C1 segment of cervical spinal cord (tissue), 14 donors: ENCODE results near the gene ESYT2.

Experiments
- DNase-seq, 14 donors: peaks; one replicate each; lab custom pipeline; 2025; lab: John Stamatoyannopoulos, UW

Gene ESYT2

DNA sequence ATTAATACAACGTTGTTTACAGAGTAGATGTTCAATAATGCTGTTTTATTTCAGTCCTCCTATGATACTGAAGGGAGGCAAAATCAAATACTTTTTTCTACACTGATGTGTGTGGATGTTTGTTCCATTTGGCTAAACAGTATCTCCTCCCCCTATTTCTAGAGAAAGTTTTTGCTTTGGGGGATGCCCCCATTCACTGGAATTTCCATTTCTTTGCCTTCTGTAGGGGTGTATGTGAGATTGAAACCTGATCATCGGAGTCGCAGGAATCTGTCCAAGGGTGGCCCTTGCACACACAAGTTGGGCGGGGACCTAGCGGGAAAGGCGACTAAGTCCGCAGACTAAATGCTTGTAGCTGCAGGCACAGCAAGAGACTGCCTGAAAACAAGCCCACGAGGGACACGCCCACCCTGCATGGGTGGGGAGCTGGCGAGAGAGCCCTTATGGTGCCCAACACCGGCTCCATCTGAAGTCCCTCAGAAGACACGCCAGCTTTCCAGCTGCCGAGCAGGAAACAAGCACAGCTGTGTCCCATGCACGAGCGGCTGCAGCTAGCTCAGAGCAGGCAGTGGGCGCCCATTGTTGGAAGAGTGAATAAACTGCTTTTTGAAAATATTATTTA lies 58.0 kb downstream of the ESYT2 start:
- DNase-seq: no peak

DNA sequence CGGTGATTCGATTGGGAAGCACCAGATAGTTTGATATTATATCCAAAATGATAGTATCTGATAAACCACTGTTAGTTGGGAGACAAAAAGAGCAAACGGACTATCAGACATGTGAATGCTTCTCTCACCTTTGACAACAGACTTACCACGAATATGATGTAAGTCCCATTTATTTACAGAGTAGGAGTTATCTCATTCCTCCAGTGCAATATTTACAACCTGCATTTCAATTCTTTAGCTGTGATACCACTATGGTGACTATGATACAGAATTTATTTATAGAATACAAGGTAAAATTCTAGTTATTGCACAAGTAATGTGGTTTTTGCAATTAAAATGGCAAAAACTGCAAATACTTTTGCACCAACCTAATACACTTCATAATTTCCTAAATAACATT lies 61.6 kb downstream of the ESYT2 start:
- DNase-seq: no peak

DNA sequence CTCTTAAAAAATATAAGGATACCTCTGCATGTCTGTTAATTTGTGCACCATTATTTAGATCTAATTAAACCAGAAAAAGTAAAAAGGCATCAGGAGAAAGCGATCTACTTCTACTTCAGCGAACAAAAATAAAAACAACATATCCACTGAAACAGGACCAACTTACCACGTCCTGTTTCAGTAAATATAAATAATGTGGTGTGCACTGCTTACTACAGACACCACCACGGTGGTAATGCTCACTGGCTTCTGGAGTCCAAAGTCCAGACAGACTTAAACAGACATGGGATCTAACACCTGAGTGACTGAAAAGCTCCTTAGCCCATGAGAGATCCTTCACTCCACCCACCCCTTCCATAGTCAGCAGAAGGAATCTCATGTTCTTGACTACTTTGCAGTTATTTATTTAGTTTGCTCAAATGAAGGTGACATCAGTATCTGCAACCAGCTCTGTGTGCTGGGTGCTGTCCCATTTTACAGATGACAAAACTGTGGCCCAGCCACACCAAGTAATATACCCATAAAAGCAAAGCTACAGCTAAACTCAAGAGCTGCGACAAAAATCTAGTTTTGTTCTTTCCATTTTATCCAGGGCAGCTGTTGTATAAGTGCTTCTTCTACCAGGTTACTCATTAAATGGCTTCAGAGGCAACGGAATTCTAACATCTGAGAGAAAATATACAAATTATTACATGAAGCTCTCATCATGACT lies 62.6 kb downstream of the ESYT2 start:
- no peak for DNase-seq

DNA sequence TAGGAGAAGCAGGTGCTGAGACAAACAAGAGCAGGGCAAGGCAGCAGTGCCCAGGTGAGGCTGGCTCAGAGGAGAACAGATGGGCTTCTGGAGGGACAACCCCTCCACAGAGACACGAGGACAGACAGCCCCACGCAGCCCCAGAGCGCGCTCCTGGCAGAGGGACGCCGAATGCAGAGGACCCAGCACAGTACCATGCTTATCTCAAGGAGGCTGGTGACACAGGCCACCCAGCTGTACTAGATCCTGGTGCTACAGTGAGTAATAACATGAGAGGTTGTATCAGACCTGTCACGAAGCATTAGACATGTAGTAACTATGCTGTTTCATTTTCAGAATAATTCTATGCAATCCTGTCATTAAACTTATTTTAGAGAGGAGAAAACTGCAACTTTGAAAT lies 64.3 kb downstream of the ESYT2 start:
- no peak for DNase-seq

DNA sequence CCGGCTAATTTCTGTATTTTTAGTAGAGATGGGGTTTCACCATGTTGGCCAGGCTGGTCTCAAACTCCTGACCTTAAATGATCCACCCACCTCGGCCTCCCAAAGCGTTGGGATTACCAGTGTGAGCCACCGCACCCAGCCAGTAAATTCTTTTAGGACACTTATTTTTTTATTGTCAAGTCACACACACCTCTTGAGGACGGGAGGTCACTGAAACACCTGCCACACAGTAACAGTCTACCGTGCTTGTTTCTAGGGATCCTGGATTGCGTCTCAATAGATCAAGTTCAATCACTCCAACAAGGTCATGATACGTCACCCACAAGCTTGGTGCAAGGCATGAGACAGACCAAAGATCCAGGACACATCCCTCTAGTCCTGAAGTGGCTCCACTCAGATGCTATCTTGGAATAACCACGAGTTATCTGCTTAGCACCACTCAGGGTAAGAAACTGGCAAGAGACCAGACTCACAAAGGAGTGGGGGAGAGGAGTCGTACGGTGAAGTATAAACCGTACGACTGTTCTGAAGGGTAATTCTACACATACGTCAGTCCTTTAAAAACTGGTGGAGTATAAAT lies 65.8 kb downstream of the ESYT2 start:
- no peak for DNase-seq

DNA sequence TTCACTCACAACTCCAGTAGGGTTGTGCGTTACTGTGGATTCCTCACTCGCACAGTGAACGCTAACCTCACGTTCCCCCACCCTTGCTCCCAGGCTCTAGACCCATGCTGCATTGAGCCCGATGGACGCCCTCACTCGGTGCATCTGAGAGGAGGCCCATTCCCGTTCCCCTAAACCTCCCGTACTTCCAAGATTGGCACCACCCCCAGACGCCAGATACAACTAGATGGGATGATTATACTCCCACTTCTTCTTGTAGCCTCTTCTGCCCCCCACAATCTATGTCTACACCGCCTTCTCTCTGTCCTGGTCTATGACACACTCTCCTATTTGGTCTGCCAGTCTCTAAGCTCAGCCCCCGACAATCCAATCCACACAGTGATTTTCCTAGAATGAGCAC lies 67.4 kb downstream of the ESYT2 start:
- no peak for DNase-seq

DNA sequence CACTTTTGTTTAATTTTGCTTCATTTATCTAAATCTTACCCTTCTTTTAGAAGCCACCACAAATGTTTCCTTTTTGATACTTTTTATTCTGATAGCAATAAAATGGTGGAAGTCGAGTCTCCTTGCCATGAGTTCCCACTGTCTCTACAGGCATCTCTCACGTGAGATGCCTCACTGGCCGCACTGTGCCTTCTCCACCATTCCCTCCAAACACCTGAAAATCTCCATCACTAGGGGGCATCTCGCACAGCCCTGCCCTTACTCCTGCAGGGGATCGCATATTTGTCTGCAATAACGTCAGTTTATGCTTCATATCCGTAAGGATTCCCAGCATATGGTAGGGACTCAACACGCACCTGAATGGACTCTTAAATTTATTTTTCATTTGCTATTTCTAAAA lies 68.4 kb downstream of the ESYT2 start:
- DNase-seq: no peak

DNA sequence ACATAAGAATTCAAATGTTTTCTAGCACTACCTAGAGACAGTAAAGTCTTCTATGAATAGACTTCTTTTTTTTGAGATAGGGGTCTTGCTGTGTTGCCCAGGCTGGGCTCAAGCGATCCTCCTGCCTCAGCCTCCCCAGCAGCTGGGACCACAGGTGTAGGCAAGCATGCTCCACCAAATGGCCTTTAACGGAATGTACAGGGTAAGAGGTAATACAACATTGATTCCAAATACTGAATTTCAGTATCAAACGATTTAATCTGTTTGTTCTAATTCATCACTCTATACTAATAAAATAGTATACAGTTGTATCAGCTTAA lies 68.9 kb downstream of the ESYT2 start:
- DNase-seq: no peak

DNA sequence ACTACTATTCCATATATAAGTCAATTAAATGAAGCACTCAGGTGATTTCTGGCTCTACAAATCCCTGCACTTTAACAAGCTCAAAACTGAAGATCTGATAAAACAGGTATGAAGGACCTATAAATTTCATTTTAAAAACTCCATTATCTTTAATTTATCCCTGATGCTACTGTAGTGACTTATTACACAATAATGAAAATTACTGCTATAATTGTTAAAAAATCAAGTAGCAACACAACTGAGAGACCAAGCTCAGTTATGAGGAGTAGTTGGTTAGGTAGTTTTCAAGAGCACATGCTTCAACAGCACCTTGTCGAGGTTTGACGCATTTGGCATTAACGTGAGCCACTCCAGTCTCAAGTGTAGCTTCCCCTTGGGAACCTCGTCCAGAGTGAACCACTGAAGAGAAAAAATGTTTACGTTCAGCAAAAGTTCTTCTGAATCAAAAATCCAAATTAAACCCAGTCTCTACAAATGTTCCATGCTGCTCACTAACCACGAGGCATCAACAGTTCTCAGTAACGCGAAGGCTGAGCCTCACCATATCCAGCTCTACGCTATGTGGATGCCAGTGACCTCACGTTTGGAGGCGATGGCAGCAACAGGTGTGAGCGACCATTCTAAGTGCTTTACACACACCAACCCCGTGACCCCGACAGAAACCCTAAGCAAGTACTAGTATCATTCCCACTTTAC lies 69.4 kb downstream of the ESYT2 start:
- no peak for DNase-seq

DNA sequence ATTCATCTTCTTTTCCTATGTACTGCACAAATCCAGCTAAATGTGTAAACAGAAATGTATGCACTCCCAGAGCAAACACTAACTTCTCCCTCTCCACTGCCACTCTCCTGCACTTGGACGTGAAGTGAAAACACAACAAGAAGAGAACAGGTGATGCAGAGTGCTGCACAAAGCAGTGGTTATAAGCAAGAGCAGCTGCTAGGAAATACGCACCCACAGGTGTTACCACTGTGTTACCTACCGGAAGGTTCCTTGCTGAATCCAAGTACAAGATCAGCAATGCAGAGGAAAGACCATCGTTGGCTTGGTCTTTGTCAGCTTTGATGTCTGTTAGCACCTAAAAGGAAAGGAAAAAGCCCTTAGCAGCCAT lies 70.1 kb downstream of the ESYT2 start:
- DNase-seq: no peak

DNA sequence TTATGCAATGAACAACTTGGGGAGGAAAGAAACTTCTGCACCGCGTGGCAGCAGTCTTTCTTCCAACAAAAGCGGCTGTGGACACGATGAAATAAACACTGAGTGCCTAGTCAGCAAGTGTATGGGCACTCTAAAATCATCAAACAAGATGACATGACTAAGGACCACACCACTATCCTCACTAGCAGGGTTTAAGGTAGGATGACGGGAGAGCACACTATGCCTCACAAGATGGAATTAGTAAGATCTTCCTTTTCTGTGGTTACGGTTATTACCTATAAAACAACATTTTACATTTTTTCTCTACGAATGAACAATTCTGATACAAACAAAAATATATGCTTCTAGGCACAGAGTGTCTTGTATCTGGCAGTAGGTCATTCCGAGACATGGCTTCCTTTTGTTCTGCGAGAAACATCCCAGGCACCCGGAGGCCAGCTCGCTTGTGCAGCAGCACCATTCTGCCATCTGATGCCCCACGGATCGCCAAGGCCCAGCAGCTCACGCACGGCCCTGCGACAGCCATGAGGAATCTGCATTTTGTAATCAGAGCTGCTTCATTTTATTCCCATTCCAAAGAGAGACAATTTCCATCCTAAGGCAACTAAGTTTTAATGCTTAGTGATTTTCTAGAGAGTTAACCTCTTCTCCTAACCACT lies 70.6 kb downstream of the ESYT2 start:
- no peak for DNase-seq

DNA sequence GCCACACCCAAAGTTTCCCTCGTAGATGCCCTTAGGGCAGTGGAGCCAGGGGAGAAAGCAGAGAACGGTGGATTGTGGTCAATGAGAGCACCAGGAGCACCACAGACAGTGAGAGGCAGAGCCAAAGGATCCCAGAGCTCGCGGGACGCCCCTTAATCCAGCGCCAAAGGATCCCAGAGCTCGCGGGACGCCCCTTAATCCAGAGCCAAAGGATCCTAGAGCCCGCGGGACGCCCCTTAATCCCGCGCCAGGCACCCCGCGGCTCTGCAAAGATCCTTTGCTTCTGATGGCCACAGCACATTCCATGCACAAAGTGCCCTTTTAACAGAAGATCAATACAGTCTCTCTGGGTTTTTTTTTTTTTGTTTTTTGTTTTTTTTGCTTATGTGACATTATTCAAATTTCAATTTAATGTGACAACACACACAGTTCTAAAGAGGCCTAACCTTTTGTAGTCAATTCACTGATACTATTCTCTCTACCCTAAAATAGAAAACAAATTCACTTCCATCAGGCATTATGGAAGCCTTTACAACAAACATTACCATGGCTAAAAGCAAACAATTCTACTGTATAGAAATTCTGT lies 71.8 kb downstream of the ESYT2 start:
- DNase-seq: no peak

DNA sequence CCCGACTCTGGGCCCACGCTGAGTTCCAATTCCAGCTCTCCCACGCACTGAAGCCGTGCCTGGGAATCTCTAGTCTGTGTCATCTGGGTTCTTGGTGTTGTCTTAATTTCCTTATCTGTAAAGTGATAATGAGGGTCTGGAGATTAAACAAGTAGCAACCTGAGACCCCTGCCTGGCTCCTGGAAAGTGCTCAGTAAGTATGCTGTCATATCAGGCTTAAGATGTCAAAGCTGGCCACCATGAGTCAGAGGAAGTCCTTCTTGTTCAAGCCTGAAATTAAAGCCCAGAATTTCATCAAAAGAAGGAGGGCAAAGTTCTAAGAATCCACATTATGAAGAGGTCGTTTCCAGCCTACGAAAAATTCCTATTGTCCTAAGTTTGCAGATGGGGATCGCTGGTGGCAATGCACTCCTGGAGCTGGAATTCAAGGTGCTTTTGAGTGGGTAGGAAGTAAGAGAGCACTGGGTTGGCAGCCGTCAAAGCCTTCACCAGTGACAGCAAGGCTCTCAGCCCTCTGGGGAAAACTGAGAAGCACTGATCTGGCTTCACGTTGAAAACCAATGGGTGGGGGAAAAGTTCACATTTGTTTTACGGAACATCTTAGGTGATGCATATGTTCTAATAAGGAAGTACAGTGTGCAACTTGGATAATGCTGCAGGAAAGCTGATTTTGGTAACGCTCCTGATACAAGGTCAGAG lies 74.4 kb downstream of the ESYT2 start:
- DNase-seq: no peak

DNA sequence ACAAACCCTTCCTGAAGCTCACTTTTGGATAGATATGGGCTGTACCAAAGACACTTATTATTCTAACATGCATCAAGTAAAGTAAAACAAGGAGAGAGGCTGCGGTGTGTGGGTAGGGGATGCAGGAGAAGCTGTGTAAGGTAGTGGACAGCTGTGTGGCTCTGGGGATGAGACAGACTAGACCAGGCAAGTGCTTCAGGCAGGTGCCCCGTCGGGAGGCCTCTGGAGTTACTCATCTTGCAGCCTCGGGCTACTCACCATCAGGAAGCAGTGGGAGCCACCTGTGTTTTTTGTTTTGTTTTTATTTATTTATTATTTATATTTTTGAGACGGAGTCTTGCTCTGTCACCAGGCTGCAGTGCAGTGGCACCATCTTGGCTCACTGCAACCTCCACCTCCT lies 75.4 kb downstream of the ESYT2 start:
- DNase-seq: no peak

DNA sequence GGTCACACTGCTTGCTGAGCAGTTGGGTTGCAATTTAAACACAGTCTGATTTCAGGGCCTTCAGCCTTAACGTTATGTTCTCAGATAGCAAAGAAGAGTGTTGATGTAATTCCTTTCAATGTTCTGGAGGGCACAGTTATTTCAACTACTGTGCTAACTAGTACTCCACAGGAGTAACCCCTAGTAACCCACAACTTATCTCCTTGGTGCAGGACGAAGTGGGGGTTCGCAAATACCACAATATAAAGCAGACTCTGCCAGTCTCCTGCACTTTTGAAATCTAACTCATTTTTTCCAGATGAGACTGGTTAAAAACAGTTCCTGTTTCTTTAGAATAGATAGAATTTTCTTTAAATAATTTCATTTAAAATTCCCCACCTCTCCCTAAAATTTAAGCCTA lies 77.6 kb downstream of the ESYT2 start:
- no peak for DNase-seq

DNA sequence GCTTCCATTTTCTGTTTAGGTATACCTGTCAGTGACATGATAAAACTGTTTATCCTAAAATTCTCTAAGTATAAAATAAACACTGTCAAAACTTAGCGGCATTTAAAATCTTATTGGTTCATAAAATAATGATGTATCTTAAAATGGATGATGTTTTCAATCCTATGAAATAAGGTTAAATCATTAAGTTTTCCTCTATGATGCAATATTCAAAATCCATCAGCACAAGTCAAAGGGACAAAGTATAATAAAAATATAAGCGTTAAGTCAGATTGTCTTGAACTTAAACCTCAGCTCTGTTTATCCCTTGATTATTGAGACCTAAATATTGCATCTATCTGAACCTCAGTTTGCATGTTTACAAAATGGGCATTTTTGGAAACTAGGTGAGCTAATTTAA lies 78.1 kb downstream of the ESYT2 start:
- DNase-seq: no peak

DNA sequence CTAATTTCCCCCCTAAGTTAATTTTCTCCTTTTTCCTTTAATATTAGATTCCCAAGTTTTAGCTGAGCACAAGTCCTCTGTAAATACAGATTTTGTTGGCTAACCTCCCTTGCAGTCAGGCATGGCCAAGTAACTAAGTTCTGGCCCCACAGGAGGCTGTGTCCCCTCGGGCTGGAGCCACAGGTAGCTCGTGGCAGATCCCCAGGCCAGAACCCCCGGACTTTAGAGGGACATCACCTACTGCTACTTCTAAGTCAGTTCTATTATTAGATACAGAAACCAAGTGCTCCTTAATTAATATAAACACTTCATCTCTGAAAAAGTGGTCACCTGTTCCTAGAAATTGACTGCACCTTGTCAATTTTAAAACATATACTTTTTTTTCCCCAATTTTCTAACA lies 78.6 kb downstream of the ESYT2 start:
- no peak for DNase-seq

DNA sequence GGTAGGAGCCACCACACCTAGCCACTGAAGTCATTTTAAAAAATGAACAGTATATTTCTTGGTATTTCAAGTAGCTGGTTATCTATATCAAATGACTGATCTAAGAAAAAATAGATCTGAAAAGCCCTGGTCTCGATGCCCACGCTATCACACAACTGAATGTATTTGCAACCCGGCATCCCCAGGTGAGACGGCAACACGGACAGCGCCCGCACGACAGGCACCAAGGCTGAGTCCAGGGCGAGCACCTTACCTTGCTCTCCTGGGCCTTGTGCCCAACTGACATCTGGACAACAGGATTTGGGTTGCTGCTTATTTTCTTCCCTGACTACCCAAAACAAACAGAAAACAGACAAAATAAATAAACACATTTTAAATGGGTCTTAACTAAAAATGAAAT lies 79.9 kb downstream of the ESYT2 start:
- DNase-seq: no peak

DNA sequence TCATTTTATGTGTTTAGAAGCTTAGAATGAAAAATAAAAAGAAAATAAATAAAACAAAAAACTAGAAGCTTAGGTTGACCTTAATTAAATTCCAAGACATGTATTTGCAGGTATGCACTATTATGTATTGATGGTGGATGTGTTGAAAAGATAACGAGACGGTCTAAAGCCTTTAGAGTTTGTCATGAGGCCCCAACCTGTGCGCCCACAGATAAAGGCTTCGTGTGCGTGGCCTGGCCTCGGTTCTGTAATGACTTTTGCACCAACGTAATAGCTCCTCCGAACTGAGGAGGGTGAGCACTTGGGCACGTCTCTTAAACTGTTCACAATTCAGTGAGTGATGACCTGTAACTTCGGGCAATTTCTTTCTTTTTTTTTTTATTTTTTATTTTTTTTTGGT lies 81.0 kb downstream of the ESYT2 start:
- no peak for DNase-seq

DNA sequence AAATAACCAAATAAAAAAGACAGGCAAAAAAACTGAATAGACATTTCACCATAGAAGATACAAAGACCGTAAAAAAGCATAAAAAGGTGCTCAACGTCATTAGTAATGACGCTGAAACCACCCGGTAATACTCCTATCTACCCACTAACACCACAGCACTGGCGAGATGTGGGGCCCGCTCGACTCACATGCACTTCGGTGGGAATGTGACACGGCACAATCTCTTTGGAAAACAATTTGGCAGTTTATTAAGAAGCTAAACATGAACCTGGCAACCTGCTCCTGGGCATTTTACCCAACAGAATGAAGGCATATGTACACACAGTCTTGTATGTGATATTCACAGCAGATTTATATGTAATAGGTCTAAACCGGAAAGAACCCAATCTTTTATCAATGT lies 81.9 kb downstream of the ESYT2 start:
- no peak for DNase-seq

DNA sequence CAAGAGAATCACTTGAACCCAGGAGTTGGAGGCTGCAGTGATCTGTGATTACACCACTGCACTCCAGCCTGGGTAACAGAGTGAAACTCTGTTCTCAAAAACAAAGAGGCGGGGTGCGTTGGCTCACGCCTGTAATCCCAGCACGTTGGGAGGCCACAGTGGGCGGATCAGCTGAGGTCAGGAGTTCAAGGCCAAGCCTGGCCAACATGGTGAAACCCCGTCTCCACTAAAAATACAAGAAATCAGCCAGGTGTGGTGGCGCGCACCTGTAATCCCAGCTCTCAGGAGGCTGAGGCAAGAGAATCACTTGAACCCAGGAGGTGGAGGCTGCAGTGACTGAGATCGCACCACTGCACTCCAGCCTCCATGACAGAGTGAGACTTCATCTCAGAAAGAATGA lies 82.4 kb downstream of the ESYT2 start:
- DNase-seq: no peak
